ENCODE measurements around the gene NSG1. TPM values are rescaled to one million over a fixed set of nuclear protein-coding genes. Genes with fewer than 3 reads are reported as not detected.
"Not testable (repeated sequence)": the region's sequence is repeated elsewhere in the genome, so short reads cannot be mapped to it uniquely, and the experiment has no call there.

NSG1 gene
- total and polyA plus RNA-seq, 2 donors (not counting 1 experiment from before 2014, with no cell fraction given), result 0.17 to 1.1 TPM

DNA sequence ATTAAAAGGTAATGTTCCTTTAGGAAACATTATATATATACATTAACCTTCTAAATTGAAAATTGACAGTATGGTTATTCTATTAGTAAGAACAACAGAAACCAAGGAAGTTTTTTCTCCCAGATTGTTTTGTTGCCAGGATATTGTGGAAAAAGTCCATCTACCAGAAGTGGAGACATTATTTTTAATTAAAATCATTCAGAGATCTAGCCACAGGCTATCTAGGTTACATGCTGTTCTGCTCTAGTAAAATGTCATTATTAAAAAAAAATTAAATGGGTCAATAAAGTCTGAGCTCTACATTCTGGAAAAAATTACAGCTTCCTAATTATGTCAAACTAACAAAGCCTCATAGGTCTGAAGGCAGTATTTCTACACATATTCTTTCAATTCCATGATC is 74.3 kb downstream of the NSG1 start:
- H4K20me1 ChIP-seq (ENCODE audit: control insufficient read depth, extremely low read depth, insufficient read depth, low read length), result no peaks in the 10 kb centered on the region
- H3K4me1 ChIP-seq (ENCODE audit: control insufficient read depth, extremely low read depth, insufficient read depth, low read length), result no peaks in the 10 kb centered on the region
- H3K4me2 ChIP-seq (ENCODE audit: extremely low read depth, insufficient read depth, low read length), result no peak overlapping the region
- H3K9ac ChIP-seq (ENCODE audit: insufficient read depth, low read length), result no peak overlapping the region
- H3K36me3 ChIP-seq (ENCODE audit: control insufficient read depth, insufficient read depth, low read length), result peaks cover 5% of the 10 kb centered on the region
- no peak overlapping the region for H3K27ac ChIP-seq (ENCODE audit: insufficient read depth, low read length)
- H3K27me3 ChIP-seq (ENCODE audit: control insufficient read depth, insufficient read depth, low read length), result no peaks in the 10 kb centered on the region
- H3K4me3 ChIP-seq (replicated peaks in 1 of 4; ENCODE audit: control extremely low read depth in 1 of 4, insufficient read depth in 1 of 4, low read depth in 3 of 4, low read length in 4 of 4), result no peak overlapping the region
- no peaks in the 10 kb centered on the region for H3K9me3 ChIP-seq (ENCODE audit: control insufficient read depth, insufficient read depth, low read depth, low read length)
- no peaks in the 10 kb centered on the region for H3K79me2 ChIP-seq (ENCODE audit: control insufficient read depth, insufficient read depth, low read length)
- no peak overlapping the region for H2AFZ ChIP-seq (ENCODE audit: low read length)
- no peak for DNase-seq (ENCODE audit: low read depth in 2 of 2)
- no peak for TF ChIP-seq EZH2 (IDR thresholded peaks at IDR 0.05; ENCODE audit: low read length, missing control alignments)
- TF ChIP-seq, protein P1, sequence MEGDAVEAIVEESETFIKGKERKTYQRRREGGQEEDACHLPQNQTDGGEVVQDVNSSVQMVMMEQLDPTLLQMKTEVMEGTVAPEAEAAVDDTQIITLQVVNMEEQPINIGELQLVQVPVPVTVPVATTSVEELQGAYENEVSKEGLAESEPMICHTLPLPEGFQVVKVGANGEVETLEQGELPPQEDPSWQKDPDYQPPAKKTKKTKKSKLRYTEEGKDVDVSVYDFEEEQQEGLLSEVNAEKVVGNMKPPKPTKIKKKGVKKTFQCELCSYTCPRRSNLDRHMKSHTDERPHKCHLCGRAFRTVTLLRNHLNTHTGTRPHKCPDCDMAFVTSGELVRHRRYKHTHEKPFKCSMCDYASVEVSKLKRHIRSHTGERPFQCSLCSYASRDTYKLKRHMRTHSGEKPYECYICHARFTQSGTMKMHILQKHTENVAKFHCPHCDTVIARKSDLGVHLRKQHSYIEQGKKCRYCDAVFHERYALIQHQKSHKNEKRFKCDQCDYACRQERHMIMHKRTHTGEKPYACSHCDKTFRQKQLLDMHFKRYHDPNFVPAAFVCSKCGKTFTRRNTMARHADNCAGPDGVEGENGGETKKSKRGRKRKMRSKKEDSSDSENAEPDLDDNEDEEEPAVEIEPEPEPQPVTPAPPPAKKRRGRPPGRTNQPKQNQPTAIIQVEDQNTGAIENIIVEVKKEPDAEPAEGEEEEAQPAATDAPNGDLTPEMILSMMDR (conservative IDR thresholded peaks at IDR 0.05 in 1 of 2, IDR thresholded peaks at IDR 0.05 in 1 of 2; ENCODE audit: low read depth in 1 of 2, low read length in 2 of 2), result no peak

DNA sequence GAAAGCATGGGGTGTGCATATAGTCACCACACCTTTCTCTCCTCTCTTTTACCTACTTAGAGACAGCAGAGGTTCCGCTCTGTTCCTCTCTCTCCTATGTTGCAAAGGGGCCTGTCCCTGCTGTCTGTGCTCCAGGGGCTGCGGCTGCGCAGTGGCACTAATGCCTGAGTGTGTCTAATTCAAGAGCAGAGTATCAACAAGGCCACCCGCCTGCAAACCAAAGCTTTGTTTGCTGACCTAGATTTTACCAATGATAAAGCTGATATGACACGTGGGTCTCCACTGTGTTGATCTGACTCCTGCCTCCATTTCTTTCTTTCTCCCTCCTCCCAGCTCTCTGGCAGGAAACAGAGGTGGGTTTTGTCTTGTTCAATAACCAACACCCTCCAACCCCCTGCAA is 74.9 kb downstream of the NSG1 start:
- no peaks in the 10 kb centered on the region for H3K27me3 ChIP-seq (ENCODE audit: control insufficient read depth, insufficient read depth, low read length)
- H3K9ac ChIP-seq (ENCODE audit: insufficient read depth, low read length), result no peak overlapping the region
- H3K9me3 ChIP-seq (ENCODE audit: control insufficient read depth, insufficient read depth, low read depth, low read length), result no peaks in the 10 kb centered on the region
- H3K27ac ChIP-seq (ENCODE audit: insufficient read depth, low read length), result no peak overlapping the region
- no peak for TF ChIP-seq EZH2 (IDR thresholded peaks at IDR 0.05; ENCODE audit: low read length, missing control alignments)
- TF ChIP-seq, protein P1 (conservative IDR thresholded peaks at IDR 0.05 in 1 of 2, IDR thresholded peaks at IDR 0.05 in 1 of 2; ENCODE audit: low read depth in 1 of 2, low read length in 2 of 2), result no peak
- H3K36me3 ChIP-seq (ENCODE audit: control insufficient read depth, insufficient read depth, low read length), result peaks cover 2% of the 10 kb centered on the region
- no peaks in the 10 kb centered on the region for H3K4me1 ChIP-seq (ENCODE audit: control insufficient read depth, extremely low read depth, insufficient read depth, low read length)
- no peak for DNase-seq (ENCODE audit: low read depth in 2 of 2)
- H3K4me2 ChIP-seq (ENCODE audit: extremely low read depth, insufficient read depth, low read length), result no peak overlapping the region
- H2AFZ ChIP-seq (ENCODE audit: low read length), result no peak overlapping the region
- no peaks in the 10 kb centered on the region for H4K20me1 ChIP-seq (ENCODE audit: control insufficient read depth, extremely low read depth, insufficient read depth, low read length)
- H3K4me3 ChIP-seq (replicated peaks in 1 of 4; ENCODE audit: control extremely low read depth in 1 of 4, insufficient read depth in 1 of 4, low read depth in 3 of 4, low read length in 4 of 4), result no peak overlapping the region
- no peaks in the 10 kb centered on the region for H3K79me2 ChIP-seq (ENCODE audit: control insufficient read depth, insufficient read depth, low read length)

DNA sequence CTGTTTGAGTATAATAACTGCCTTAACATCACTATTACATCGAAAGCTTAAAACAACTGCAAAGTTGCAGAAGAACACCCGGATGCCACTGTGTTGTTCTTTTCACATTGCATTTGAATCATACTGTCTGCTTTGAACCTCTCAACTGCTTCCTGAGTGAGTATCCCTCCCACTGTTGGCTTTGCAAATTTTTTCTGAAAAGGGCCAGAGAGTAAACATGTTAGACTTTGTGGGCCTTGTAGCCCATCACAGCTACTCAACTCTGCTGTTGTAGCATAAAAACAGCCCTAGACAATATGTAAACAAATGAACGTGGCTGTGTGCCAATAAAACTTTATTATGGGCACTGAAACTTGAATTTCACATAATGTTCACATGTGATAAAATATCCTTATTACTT is 76.1 kb downstream of the NSG1 start:
- no peaks in the 10 kb centered on the region for H3K79me2 ChIP-seq (ENCODE audit: control insufficient read depth, insufficient read depth, low read length)
- H3K4me2 ChIP-seq (ENCODE audit: extremely low read depth, insufficient read depth, low read length), result no peak overlapping the region
- H3K27ac ChIP-seq (ENCODE audit: insufficient read depth, low read length), result no peak overlapping the region
- H4K20me1 ChIP-seq (ENCODE audit: control insufficient read depth, extremely low read depth, insufficient read depth, low read length), result no peaks in the 10 kb centered on the region
- no peak overlapping the region for H3K4me3 ChIP-seq (replicated peaks in 1 of 4; ENCODE audit: control extremely low read depth in 1 of 4, insufficient read depth in 1 of 4, low read depth in 3 of 4, low read length in 4 of 4)
- H3K9me3 ChIP-seq (ENCODE audit: control insufficient read depth, insufficient read depth, low read depth, low read length), result no peaks in the 10 kb centered on the region
- H3K36me3 ChIP-seq (ENCODE audit: control insufficient read depth, insufficient read depth, low read length), result peaks cover 2% of the 10 kb centered on the region
- no peak for DNase-seq (ENCODE audit: low read depth in 2 of 2)
- TF ChIP-seq, protein P1 (conservative IDR thresholded peaks at IDR 0.05 in 1 of 2, IDR thresholded peaks at IDR 0.05 in 1 of 2; ENCODE audit: low read depth in 1 of 2, low read length in 2 of 2), result no peak
- TF ChIP-seq EZH2 (IDR thresholded peaks at IDR 0.05; ENCODE audit: low read length, missing control alignments), result no peak
- no peaks in the 10 kb centered on the region for H3K4me1 ChIP-seq (ENCODE audit: control insufficient read depth, extremely low read depth, insufficient read depth, low read length)
- H3K27me3 ChIP-seq (ENCODE audit: control insufficient read depth, insufficient read depth, low read length), result no peaks in the 10 kb centered on the region
- no peak overlapping the region for H2AFZ ChIP-seq (ENCODE audit: low read length)
- no peak overlapping the region for H3K9ac ChIP-seq (ENCODE audit: insufficient read depth, low read length)

DNA sequence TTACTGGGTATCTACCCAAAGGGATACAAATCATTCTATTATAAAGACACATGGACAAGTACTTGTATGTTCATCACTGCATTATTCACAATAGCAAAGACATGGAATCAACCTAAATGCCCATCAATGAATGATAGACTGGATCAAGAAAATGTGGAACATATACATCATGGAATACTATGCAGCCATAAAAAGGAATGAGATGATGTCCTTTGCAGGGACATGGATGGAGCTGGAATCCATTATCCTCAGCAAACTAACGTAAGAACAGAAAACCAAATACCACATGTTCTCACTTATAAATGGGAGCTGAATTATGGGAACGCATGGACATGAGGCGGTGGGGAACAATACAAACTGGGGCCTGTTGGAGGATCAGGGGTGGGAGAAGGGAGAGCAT is 78.3 kb downstream of the NSG1 start:
- not testable (repeated sequence) for H3K27ac ChIP-seq (ENCODE audit: insufficient read depth, low read length); H3K79me2 ChIP-seq (ENCODE audit: control insufficient read depth, insufficient read depth, low read length); H3K36me3 ChIP-seq (ENCODE audit: control insufficient read depth, insufficient read depth, low read length); DNase-seq (ENCODE audit: low read depth in 2 of 2); H3K4me1 ChIP-seq (ENCODE audit: control insufficient read depth, extremely low read depth, insufficient read depth, low read length); H3K27me3 ChIP-seq (ENCODE audit: control insufficient read depth, insufficient read depth, low read length); H3K9ac ChIP-seq (ENCODE audit: insufficient read depth, low read length); H3K4me3 ChIP-seq (replicated peaks in 1 of 4; ENCODE audit: control extremely low read depth in 1 of 4, insufficient read depth in 1 of 4, low read depth in 3 of 4, low read length in 4 of 4); H3K4me2 ChIP-seq (ENCODE audit: extremely low read depth, insufficient read depth, low read length); H4K20me1 ChIP-seq (ENCODE audit: control insufficient read depth, extremely low read depth, insufficient read depth, low read length); H3K9me3 ChIP-seq (ENCODE audit: control insufficient read depth, insufficient read depth, low read depth, low read length); H2AFZ ChIP-seq (ENCODE audit: low read length)

Measured in fibroblast of lung (primary cell).